Measurements from ENCODE around the gene MRGPRD. TPM values are rescaled to one million over a fixed set of nuclear protein-coding genes. Genes with fewer than 3 reads are reported as not detected.

Gene MRGPRD
- total and polyA plus RNA-seq, 4 donors, result not detected

GRCh38 chr11:69001243-69002081 is 20.7 kb upstream of the MRGPRD start:
- H3K4me1 ChIP-seq (ENCODE audit: control insufficient read depth in 4 of 4, insufficient read depth in 4 of 4, low read length in 3 of 4), result peaks cover 8 to 24% (median 14%) of the 10 kb centered on the region in 4 donors
- no peaks in the 10 kb centered on the region for H3K9me3 ChIP-seq (ENCODE audit: control insufficient read depth in 4 of 4, low read length in 3 of 4)
- DNase-seq (ENCODE audit: low spot score), result no peak
- H3K4me3 ChIP-seq (ENCODE audit: low read depth in 1 of 3, low read length in 3 of 3), result no peak overlapping the region
- WGBS, result 88% methylated on average over 23 of the region's 23 CpGs
- no peaks in the 10 kb centered on the region for H3K36me3 ChIP-seq (ENCODE audit: control insufficient read depth in 4 of 4, insufficient read depth in 3 of 4, low read depth in 1 of 4, low read length in 3 of 4)
- no peak overlapping the region for H3K9ac ChIP-seq (ENCODE audit: low read depth in 1 of 2, low read length in 2 of 2)
- peak overlapping the region; percentile 81 to 93 for H3K27ac ChIP-seq (ENCODE audit: low read depth in 1 of 2, low read length in 2 of 2)
- TF ChIP-seq ZBTB33 (IDR thresholded peaks at IDR 0.05), result no peak
- no peak for TF ChIP-seq TAF1 (conservative IDR thresholded peaks at IDR 0.05)
- no peak for TF ChIP-seq JUND (IDR thresholded peaks at IDR 0.05)
- no peak for TF ChIP-seq YY1 (IDR thresholded peaks at IDR 0.05)
- TF ChIP-seq, protein P1, sequence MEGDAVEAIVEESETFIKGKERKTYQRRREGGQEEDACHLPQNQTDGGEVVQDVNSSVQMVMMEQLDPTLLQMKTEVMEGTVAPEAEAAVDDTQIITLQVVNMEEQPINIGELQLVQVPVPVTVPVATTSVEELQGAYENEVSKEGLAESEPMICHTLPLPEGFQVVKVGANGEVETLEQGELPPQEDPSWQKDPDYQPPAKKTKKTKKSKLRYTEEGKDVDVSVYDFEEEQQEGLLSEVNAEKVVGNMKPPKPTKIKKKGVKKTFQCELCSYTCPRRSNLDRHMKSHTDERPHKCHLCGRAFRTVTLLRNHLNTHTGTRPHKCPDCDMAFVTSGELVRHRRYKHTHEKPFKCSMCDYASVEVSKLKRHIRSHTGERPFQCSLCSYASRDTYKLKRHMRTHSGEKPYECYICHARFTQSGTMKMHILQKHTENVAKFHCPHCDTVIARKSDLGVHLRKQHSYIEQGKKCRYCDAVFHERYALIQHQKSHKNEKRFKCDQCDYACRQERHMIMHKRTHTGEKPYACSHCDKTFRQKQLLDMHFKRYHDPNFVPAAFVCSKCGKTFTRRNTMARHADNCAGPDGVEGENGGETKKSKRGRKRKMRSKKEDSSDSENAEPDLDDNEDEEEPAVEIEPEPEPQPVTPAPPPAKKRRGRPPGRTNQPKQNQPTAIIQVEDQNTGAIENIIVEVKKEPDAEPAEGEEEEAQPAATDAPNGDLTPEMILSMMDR (IDR thresholded peaks at IDR 0.05; ENCODE audit: low read depth, low read length, missing input control), result no peak
- no peak for TF ChIP-seq EGR1 (IDR thresholded peaks at IDR 0.05; ENCODE audit: low read depth in 2 of 2)
- TF ChIP-seq SP1 (IDR thresholded peaks at IDR 0.05), result no peak
- TF ChIP-seq, protein P2, sequence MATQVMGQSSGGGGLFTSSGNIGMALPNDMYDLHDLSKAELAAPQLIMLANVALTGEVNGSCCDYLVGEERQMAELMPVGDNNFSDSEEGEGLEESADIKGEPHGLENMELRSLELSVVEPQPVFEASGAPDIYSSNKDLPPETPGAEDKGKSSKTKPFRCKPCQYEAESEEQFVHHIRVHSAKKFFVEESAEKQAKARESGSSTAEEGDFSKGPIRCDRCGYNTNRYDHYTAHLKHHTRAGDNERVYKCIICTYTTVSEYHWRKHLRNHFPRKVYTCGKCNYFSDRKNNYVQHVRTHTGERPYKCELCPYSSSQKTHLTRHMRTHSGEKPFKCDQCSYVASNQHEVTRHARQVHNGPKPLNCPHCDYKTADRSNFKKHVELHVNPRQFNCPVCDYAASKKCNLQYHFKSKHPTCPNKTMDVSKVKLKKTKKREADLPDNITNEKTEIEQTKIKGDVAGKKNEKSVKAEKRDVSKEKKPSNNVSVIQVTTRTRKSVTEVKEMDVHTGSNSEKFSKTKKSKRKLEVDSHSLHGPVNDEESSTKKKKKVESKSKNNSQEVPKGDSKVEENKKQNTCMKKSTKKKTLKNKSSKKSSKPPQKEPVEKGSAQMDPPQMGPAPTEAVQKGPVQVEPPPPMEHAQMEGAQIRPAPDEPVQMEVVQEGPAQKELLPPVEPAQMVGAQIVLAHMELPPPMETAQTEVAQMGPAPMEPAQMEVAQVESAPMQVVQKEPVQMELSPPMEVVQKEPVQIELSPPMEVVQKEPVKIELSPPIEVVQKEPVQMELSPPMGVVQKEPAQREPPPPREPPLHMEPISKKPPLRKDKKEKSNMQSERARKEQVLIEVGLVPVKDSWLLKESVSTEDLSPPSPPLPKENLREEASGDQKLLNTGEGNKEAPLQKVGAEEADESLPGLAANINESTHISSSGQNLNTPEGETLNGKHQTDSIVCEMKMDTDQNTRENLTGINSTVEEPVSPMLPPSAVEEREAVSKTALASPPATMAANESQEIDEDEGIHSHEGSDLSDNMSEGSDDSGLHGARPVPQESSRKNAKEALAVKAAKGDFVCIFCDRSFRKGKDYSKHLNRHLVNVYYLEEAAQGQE (IDR thresholded peaks at IDR 0.05), result no peak
- TF ChIP-seq, protein P3, sequence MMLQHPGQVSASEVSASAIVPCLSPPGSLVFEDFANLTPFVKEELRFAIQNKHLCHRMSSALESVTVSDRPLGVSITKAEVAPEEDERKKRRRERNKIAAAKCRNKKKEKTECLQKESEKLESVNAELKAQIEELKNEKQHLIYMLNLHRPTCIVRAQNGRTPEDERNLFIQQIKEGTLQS (IDR thresholded peaks at IDR 0.05), result no peak
- no peak for TF ChIP-seq RXRA (IDR thresholded peaks at IDR 0.05)
- no peak for TF ChIP-seq HNF4G (IDR thresholded peaks at IDR 0.05)
- TF ChIP-seq FOXA2 (IDR thresholded peaks at IDR 0.05), result no peak
- TF ChIP-seq HNF4A (conservative IDR thresholded peaks at IDR 0.05), result no peak
- TF ChIP-seq RAD21 (IDR thresholded peaks at IDR 0.05), result no peak
- TF ChIP-seq, protein P4, sequence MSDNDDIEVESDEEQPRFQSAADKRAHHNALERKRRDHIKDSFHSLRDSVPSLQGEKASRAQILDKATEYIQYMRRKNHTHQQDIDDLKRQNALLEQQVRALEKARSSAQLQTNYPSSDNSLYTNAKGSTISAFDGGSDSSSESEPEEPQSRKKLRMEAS (IDR thresholded peaks at IDR 0.05), result no peak
- TF ChIP-seq FOXA1 (IDR thresholded peaks at IDR 0.05), result no peak
- TF ChIP-seq GABPA (IDR thresholded peaks at IDR 0.05 in 1 of 2, conservative IDR thresholded peaks at IDR 0.05 in 1 of 2), result no peak
- TF ChIP-seq NR2F2 (IDR thresholded peaks at IDR 0.05), result no peak
- no peaks in the 10 kb centered on the region for H3K27me3 ChIP-seq (ENCODE audit: control insufficient read depth in 4 of 4, insufficient read depth in 4 of 4, low read length in 3 of 4)
